MM.1S (cell line): Measurements from ENCODE around the gene TSSK6.

ENCODE experiments used
- EZH2 ChIP-seq: fragments of 300-600 bp; sonication (generic); optimal IDR thresholded peaks from 2 replicates; pipeline ENCODE3; 2017; ENCODE audit warnings: low read depth, mild to moderate bottlenecking, antibody characterized with exemption, low read length, mixed read lengths
- TF ChIP-seq, protein P1 (sequence below): fragments of 300-600 bp; sonication (generic); IDR thresholded peaks from 2 replicates; pipeline ENCODE4 v1.5.1; 2016; ENCODE audit warnings: antibody characterized with exemption, low read length, mixed read lengths

GRCh38 chr19:19554074-19555023 lies 39.0 kb upstream of the TSSK6 start:
- TF ChIP-seq, protein P1, sequence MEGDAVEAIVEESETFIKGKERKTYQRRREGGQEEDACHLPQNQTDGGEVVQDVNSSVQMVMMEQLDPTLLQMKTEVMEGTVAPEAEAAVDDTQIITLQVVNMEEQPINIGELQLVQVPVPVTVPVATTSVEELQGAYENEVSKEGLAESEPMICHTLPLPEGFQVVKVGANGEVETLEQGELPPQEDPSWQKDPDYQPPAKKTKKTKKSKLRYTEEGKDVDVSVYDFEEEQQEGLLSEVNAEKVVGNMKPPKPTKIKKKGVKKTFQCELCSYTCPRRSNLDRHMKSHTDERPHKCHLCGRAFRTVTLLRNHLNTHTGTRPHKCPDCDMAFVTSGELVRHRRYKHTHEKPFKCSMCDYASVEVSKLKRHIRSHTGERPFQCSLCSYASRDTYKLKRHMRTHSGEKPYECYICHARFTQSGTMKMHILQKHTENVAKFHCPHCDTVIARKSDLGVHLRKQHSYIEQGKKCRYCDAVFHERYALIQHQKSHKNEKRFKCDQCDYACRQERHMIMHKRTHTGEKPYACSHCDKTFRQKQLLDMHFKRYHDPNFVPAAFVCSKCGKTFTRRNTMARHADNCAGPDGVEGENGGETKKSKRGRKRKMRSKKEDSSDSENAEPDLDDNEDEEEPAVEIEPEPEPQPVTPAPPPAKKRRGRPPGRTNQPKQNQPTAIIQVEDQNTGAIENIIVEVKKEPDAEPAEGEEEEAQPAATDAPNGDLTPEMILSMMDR = peak; percentile 62
- TF ChIP-seq EZH2 = no peak
